ENCODE data around the gene NOS1.

Gene NOS1

DNA sequence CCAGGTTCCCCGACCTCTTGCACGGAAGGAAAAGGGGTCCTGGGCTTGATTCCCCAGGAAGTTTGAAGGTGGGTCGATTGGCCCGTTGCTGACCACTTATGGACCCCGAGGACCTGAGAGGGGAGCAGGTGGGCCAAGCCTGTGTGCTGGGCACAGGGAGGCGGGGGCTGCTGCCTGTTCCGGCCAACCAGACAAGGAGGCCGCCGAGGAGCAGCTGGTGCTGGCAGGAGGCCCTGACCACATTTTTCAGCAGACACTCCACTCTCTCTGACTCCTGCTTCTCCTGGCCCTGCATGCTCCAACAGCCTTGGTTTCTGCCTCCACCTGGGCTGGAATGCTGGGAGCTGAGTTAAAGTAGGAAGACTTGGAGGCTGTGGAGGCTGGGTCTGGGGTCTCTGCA is 42.8 kb downstream of the NOS1 start:
- TF ChIP-seq, protein P1, sequence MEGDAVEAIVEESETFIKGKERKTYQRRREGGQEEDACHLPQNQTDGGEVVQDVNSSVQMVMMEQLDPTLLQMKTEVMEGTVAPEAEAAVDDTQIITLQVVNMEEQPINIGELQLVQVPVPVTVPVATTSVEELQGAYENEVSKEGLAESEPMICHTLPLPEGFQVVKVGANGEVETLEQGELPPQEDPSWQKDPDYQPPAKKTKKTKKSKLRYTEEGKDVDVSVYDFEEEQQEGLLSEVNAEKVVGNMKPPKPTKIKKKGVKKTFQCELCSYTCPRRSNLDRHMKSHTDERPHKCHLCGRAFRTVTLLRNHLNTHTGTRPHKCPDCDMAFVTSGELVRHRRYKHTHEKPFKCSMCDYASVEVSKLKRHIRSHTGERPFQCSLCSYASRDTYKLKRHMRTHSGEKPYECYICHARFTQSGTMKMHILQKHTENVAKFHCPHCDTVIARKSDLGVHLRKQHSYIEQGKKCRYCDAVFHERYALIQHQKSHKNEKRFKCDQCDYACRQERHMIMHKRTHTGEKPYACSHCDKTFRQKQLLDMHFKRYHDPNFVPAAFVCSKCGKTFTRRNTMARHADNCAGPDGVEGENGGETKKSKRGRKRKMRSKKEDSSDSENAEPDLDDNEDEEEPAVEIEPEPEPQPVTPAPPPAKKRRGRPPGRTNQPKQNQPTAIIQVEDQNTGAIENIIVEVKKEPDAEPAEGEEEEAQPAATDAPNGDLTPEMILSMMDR (IDR thresholded peaks at IDR 0.05): no peak
- no peak overlapping the region for H3K4me3 ChIP-seq (ENCODE audit: low read depth in 1 of 2, low read length in 1 of 2)
- H3K4me1 ChIP-seq (ENCODE audit: control insufficient read depth in 1 of 2, insufficient read depth in 1 of 2, low read depth in 1 of 2, low read length in 1 of 2): no peaks in the 10 kb centered on the region
- H3K36me3 ChIP-seq: no peaks in the 10 kb centered on the region
- no peak overlapping the region for H3K27ac ChIP-seq
- no peaks in the 10 kb centered on the region for H3K9me3 ChIP-seq
- peaks cover 6% of the 10 kb centered on the region for H3K27me3 ChIP-seq

DNA sequence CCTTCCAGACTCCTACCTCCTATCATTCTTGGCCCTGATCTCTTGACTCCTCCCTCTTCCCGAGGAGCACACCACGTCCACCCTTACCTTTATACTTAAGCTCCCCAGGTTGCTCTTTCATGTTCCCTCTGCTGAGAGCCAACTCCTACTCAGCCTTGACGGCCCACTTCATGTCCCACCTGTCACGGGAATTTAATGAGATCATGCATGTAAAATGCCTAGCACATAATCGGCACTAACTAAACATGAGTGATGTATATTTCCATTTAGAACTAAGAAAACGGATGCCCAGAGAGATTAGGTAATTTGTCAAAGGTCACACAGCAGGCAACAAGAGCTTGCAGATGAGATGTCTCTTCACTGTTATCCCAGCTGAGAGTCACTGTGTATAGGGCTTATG is 45.1 kb downstream of the NOS1 start:
- Histone ChIP-seq H3K27me3 (peaks cover 6% of the 10 kb centered on the region), H3K36me3 (no peaks in the 10 kb centered on the region), H3K4me1 (ENCODE audit: control insufficient read depth in 1 of 2, insufficient read depth in 1 of 2, low read depth in 1 of 2, low read length in 1 of 2) (no peaks in the 10 kb centered on the region), H3K4me3 (ENCODE audit: low read depth in 1 of 2, low read length in 1 of 2) (no peak overlapping the region), H3K9me3 (no peaks in the 10 kb centered on the region), H3K27ac (no peak overlapping the region)
- TF ChIP-seq, protein P1 (IDR thresholded peaks at IDR 0.05): no peak

DNA sequence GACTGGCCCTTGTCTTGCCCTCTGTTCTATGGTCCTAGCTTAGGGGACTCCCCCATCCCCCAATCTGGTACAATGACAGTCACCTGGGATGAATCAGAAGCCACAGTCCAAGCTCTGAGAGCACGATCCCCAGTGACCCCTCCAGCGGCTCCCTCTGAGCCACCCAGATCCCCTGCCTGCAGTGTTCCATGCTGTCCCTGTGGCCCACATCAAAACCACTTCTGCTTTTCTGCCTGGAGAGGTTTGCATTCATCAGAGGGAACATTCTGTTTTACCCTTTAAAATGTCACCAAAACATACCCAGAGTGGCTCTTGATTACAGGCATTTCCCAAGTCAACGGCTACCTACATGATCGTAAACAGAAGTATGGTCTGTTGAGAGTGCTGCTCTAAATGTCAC is 47.5 kb downstream of the NOS1 start:
- no peaks in the 10 kb centered on the region for H3K9me3 ChIP-seq

DNA sequence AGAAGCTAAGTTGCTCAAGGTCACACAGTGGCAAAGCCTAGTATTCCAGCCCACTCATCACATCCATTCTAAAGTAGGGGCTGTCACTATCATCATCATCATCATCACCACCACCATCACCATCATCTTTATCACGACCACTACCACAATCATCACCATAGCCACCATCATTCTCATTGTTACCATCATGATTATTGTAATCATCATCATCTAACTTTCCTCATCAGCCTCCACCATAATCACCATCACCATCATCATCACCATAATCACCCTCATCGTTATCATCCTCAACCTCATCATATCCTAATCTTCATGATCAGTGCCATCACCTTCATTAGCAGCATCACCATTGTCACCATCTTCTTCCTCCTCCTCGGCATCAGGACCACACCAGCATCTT is 48.7 kb downstream of the NOS1 start:
- Histone ChIP-seq H3K4me1 (ENCODE audit: control insufficient read depth in 1 of 2, insufficient read depth in 1 of 2, low read depth in 1 of 2, low read length in 1 of 2) (no peaks in the 10 kb centered on the region), H3K36me3 (no peaks in the 10 kb centered on the region), H3K4me3 (ENCODE audit: low read depth in 1 of 2, low read length in 1 of 2) (no peak overlapping the region), H3K9me3 (no peaks in the 10 kb centered on the region), H3K27me3 (peaks cover 6% of the 10 kb centered on the region), H3K27ac (no peak overlapping the region)
- TF ChIP-seq, protein P1 (IDR thresholded peaks at IDR 0.05): no peak

More for the DNA sequence above, 47.5 kb downstream of the NOS1 start:
- H3K36me3 ChIP-seq: no peaks in the 10 kb centered on the region
- H3K27ac ChIP-seq: no peak overlapping the region
- H3K4me3 ChIP-seq (ENCODE audit: low read depth in 1 of 2, low read length in 1 of 2): no peak overlapping the region
- H3K4me1 ChIP-seq (ENCODE audit: control insufficient read depth in 1 of 2, insufficient read depth in 1 of 2, low read depth in 1 of 2, low read length in 1 of 2): no peaks in the 10 kb centered on the region
- peaks cover 6% of the 10 kb centered on the region for H3K27me3 ChIP-seq
- TF ChIP-seq, protein P1 (IDR thresholded peaks at IDR 0.05): no peak

DNA sequence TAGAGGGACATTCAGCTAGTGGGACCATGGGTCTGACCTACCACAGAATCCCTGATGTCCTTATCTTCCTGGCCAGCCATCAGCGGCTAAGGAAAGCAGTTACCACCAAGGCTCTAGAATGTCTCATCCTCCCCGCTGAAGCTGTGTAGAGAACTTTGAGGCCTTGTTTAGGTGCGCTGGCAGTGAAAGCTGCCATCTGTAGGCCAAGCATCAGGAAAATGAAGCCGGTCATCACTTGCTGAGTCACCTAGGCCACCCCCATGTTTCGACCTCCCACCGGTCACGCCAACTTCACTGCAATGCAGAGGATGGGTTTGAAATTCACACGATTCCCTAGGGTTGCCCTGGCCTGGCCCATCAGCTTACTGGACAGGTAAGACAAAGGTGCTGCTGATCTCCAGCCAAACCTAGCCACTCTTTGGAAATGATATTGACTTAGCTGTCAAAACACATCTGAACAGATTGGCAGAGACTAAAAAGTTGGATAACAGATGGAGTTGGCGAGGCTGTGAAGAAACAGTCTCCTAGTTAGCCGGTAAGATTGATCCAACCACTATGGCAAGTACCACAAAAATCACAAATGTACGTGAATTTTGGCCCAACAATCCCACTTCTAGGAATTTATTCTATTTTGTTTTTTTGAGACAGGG is 52.0 kb downstream of the NOS1 start:
- H3K27me3 ChIP-seq: peaks cover 2% of the 10 kb centered on the region
- no peaks in the 10 kb centered on the region for H3K36me3 ChIP-seq
- TF ChIP-seq, protein P1 (IDR thresholded peaks at IDR 0.05): no peak
- H3K4me1 ChIP-seq (ENCODE audit: control insufficient read depth in 1 of 2, insufficient read depth in 1 of 2, low read depth in 1 of 2, low read length in 1 of 2): no peaks in the 10 kb centered on the region
- H3K4me3 ChIP-seq (ENCODE audit: low read depth in 1 of 2, low read length in 1 of 2): no peak overlapping the region
- H3K9me3 ChIP-seq: no peaks in the 10 kb centered on the region
- no peak overlapping the region for H3K27ac ChIP-seq
